ENCODE measurements around the gene VAT1L.

The VAT1L gene

DNA sequence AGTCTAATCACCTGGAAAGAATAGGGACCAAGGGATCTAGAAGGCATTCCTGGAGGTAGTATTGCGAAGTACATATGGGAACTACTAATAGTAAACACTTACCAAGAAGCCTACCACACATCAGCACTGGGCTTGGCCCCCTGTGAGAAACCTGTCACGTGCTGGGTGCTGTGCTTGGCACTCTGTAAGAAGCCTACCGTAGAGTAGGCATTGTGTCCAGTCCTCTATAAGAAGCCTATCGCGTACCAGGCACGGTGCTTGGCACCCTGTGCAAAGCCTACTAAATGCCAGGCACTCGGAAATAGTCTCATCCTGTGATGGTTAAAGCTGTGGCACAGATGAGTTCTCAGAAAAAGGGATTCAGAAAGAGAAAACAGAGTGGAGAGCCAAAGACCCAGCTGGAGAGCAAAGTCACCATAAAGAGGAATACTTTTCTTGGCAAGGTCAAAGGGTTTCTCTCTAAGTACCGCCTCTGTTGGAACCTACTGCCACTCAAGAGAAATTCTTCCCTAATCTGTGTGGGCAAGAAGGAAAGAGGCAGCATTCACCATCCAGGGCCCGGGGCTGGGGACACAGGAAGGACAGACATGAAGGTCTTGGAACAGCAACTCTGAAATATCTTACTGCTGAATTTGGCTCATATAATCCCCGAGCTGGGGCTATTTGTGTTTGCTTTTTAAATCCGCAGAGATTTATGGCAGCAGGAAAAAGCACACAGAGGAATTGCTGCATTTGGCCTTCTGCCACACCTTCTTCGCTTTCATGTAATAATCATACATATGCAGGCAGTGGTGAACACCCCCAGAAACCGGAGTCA, 81.8 kb downstream of the VAT1L start:
- no peak for DNase-seq (ENCODE audit: low read depth in 2 of 2)

DNA sequence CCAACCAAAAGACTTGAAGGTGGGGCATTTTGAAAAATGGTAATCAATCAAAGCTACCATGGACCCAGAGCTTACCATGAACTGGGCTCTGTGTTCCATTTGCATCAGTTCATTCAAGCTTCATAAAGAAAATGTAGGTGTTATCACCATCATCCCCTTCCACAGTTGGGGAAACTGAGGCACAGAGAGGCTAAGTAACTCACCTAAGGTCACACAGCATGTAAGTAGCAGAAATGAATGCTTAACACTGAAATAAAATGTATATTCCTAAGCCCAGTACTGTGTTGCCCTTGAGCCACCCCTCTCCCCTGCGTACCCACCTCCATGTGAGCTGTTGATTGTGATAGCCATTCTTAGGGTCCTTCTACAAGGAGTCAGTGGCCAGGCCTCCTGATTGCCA, 83.6 kb downstream of the VAT1L start:
- no peak for DNase-seq (ENCODE audit: low read depth in 2 of 2)

DNA sequence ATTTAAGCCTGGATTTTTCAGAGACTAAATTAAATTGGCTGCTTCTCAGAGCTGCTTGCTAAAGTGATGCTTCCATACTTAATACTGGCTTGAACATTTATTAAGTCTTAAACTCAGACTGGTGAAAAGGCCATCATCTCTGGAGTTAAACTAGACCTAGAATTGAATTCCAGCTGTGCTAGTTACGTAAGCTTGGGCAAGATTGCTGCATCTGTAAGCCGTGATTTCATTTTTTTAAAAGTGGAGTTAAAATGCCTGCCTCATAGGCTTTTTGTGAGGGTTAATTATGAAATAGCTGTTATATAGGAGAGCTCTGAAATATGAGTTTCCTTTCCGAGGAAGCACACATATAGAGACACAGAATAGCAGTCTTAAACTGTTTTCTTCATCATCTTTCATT, 84.7 kb downstream of the VAT1L start:
- DNase-seq (ENCODE audit: low read depth in 2 of 2): no peak

DNA sequence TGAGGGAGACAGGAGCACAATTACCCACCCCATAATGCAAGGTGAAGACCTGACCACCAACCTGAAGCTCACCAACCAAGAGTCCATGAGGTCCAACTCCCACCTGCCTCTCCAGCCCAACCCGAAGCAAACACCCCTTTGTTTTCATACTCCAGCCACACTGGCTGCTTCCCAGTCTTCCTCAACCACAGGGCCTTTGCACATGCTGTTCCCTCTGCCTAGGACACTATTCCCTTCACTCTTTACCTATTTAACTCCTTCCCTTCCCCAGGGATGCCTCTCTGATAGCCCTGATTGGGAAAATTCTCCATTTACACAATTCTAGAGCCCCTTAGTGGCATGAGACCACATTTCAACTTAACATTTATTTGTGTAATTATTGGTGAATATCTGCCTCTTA, 86.0 kb downstream of the VAT1L start:
- no peak for DNase-seq (ENCODE audit: low read depth in 2 of 2)

DNA sequence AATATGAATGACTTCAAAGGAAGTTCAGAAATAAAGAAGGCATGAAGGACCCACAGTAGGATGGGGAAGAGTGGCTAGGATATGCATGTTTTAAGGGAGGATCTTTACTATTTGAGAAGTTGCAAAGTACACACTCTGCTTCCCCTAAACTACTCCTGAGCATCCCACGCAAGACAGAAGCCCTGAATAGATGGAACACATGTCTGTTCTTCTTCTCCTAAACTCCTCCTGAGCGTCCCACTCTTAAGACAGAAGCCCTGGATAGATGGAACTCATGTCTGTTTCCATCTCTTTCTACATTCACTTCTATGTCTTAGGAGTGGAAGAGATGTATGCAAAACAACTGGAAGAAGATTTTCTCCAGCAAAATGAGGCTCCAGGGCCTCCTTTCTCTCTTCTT, 88.4 kb downstream of the VAT1L start:
- no peak for DNase-seq (ENCODE audit: low read depth in 2 of 2)

DNA sequence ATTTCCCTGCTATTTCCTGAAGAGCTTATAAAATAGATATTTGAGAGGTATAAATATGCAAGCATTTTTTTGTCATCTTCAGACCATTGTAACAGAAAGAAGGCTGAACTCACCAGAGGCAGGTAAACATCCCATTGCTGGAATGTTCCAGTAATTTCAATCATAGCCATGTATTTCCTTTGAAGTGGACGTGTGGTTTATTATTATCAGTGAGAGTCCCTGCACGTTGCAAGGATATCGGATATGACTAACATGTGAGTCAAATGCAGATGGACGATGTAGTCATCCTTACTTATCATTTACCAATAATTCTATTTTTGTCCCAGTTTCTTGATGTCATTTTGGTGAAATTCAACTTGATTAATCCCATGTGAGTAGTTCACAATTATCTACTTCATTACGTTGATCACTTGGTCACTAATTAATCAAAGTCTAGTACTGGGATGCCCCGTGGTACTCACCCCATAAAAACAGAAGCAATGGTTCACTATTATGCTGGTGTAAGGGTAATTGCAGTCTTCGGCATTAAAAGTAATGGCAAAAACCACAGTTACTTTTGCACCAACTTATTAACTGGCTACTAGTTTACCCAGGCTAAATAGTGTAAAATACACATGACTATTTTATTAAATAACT, 89.5 kb downstream of the VAT1L start:
- no peak for DNase-seq (ENCODE audit: low read depth in 2 of 2)

DNA sequence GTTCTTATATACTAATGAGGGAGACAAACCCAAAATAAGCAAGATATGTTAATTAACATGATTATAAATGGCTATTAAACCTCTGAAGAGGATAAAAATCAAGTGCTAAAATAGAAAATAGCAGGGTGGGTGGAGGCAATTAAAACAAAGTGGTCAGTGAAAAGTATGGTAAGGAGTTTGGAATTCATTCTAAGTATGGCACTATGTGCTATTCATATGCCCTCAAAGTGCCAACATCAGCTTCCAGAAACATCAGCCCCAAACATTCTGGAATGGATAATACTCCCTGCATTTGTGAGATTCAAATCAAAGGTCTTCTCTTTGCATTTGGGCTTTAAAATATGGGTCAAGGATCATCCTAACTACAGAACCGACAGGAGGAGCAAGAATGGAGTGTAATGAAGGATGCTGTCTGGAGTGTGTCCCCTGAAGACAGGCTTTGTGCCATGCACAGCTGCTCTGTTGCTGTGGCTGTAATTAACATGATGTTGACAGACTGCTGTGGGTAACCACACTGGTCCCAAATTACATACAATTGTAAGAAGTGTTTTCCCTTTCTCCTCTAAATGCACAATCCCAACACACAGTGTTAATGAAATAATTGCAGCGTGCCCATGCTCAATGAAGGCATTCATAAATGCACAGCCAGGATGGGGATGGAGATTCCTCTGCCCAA, 93.1 kb downstream of the VAT1L start:
- no peak for DNase-seq (ENCODE audit: low read depth in 2 of 2)

DNA sequence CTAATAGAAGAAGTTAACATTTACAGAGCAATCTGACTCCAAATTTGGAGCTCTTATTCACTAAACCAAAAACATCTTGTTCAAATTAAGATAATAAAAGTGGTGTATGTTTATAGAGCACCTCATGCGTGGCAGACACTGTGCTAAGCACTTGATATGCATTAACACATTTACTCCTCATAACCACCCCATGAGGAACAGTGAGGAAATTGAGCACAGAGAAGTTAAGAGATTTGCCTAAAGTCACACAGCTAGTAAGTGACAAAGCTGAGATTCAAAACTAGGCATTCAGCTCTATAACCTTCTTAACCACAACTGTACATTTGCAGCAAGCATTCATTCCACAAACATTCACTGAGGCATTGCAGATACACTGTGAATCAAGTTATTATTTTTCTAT, 94.0 kb downstream of the VAT1L start:
- DNase-seq (ENCODE audit: low read depth in 2 of 2): no peak

DNA sequence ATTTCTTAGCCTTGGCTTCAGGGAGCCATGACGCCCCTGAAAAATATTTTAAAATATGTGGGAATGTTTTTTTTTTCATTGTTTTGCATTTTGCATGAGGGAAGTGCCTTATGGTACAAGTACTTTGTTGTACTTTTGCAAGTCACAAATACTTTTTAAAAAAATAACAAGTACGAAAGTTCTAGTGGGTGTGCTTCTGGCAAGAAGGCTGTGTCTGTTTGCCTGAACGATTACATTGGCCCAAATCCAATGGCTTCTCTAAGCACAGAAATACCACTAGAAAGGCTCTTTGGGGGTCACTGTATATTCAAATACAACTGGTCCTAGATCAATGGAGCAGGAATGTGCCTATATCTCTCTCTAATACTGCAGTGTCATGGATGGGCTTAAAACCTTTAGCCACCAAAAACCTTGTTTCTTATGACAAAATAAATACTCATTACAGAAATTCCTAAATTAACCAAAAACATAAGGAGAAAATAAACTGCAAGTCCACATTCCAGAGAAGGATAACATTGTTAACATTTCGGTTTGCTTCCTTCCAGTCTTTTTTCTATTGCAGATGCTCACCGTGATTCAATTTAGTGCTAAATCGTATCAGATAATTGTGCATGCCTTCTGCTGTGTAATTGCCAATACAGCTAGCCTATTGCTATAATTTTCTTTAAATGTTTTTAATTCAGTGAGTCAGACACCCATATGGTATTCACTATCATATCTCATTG, 97.4 kb downstream of the VAT1L start:
- no peak for DNase-seq (ENCODE audit: low read depth in 2 of 2)

DNA sequence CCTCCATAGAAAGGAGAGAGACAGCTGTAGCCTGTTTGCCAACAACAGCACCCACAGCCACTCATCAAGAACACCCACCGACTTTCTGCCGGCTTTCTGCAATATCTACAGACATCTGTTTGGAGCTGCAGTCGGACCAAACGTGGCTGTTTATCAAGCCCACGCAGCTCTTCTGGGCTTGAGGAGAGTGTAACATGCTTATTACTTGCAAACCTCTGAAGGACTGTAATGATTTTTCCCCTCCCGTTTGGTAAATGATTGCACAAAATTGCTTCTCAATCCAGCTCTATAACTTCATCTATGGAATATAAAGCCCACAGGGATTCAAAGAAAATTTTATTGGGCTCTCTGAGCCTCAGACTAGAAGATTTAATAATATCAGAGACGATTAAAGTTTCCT, 100.5 kb downstream of the VAT1L start:
- DNase-seq (ENCODE audit: low read depth in 2 of 2): no peak

DNA sequence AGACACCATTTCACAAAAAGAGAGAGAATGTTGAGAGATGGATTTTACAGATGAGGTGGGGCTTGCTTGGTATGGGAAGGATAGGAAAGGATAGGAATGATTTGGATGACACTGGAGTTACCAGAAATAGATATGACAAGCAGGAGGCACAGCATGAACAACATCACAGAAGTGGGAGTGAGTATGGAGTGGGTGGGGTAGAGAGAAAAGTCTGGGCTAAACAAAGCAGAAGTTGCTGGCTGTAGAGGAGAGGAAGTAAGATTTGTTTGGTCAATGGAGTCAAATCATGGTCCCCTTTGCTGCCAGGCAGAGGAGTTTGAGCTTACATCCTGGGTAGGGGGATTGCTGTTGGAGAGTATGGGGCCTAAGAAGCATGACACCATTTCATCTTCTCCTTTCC, 101.7 kb downstream of the VAT1L start:
- DNase-seq (ENCODE audit: low read depth in 2 of 2): no peak

DNA sequence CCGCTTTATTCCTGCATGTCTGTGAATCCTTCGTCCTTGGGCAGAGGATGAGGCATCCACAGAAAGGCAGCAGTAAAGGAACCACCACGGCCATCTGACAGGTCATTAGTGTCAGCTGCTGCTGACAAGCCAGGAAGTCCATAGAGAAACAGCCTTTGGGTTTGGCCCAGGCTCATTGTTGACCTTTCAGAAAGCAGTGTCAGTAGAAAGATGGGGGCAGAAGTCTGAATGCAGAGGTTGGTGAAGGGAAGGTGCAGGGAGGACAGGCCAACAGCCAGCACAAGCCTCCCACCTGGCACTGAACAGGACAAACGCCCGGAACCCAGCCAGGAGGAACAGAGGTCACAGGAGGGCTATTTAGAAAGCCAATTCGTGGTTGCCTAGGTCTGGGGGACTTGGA, 105.8 kb downstream of the VAT1L start:
- DNase-seq (ENCODE audit: low read depth in 2 of 2): no peak

DNA sequence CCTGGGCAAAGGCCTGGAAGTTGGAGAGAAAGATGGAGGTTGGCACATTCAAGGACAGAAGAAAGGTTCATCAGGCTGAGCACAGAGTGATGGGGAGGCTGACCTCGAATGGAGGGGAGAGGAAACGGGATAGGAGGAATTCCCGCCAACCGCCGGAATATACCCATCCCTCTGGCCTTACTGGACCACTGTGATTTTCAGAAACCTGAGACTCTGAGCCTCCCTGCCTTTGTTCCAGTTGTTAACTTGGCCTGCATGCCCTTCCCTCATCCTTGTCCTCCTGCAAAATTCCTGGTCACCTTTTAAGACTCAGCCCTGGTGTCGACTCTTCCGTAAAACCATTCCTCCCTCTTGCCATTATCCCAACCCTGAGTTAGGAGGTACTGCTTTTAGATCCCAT, 107.6 kb downstream of the VAT1L start:
- DNase-seq (ENCODE audit: low read depth in 2 of 2): no peak

DNA sequence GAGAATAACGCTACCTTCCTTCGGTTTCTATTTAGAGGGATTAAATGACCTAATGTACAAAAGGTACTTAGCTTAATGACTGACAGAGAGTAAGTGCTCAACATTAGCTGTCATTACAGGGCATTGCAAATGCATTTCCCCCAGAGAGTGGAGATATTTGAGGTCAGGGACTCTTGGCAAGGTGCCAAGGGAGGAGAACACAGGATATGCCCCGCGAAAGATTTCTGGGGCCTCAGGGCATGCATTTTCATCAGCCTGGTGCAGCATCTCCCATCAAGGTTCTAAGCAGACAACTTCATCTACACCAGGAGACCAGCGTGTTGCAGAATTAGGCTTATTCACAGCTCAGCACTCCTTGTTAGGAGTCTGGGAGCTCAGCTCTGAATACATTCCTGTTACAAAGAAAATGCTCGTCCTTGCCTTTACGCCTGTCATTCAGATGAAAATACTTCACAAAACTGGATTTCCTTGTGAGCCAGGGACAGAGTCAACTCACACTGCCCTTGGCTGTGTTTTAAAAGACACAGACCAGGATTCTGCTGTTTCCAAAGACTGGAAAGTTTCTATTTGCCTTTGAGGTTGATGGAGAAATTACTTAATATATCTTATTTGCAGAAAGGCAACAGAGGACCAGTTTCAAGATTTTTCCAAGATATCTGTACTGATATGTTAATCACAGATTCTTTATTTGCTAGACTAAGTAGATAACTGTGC, 108.2 kb downstream of the VAT1L start:
- no peak for DNase-seq (ENCODE audit: low read depth in 2 of 2)

DNA sequence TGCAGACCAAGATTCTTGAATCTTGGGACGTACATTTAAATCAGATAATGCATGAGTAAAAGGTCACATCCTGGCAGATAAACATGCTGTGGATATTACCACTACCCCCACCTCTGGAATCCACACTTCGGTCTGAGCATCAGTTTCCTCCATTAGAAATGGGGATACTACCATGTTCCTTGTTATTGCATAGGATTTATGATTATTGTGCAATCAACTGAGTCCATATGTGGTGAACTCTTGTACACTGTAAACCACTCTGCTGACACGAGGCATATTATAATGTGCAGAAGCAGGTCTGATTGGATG, 108.7 kb downstream of the VAT1L start:
- DNase-seq (ENCODE audit: low read depth in 2 of 2): no peak

DNA sequence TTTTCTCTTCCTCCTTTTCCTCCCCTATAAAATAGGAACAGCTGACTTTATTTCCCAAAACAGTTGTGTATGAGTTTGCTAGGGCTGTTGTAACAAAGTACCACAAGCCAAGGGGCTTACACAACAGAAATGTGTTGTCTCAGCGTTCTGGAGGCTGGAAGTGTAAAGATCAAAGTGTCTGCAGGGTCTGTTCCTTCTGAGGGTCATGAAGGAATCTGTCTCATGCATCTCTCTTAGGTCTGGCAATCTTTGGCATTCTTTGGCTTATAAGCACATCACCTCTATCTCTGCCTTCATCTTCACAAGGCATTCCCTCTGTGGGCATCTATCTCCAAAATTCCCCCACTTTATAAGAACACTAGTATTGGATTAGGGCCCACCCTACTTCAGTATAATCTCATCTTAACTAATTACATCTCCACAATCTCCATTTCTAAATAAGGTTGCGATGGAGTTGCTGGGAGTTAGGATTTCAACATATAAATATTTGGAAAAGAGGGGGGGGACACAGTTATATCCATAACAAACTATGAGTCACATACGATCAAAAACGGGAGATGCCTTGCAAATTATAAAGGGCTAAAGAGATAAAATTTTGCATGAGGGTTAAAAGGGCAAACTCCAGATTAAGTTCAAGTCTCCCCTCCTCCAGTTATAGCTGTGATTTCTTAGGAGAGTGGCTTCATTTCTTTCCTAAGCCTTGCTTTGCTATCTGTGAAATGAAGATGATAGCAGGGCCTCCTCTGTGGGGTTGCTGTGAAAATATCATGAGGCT, 109.7 kb downstream of the VAT1L start:
- no peak for DNase-seq (ENCODE audit: low read depth in 2 of 2)

DNA sequence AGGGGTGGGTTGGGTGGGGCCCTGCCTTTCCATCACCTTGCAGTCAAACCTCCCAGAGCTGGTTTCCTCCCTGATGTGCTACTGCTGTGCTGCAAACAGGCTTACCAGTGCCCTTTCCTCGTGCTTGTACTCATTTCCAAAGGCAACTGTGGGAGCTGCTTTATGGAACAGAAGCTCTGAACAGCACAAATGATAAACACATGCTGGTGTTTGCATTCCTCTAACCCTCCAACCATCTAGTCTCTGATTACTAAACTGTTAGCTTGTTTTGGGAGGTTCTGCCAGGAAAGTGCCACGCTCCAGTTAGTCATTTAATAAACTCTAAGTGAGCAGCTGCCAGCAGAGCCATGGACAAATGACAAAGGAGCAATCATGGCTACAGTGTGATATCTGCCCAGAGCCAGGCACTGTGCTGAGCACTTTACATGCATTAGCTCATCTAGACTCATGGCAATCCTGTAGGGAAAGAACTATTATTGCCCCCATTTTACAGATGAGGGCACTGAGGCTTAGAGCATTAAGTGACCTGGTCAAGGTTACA, 110.4 kb downstream of the VAT1L start:
- DNase-seq (ENCODE audit: low read depth in 2 of 2): no peak

DNA sequence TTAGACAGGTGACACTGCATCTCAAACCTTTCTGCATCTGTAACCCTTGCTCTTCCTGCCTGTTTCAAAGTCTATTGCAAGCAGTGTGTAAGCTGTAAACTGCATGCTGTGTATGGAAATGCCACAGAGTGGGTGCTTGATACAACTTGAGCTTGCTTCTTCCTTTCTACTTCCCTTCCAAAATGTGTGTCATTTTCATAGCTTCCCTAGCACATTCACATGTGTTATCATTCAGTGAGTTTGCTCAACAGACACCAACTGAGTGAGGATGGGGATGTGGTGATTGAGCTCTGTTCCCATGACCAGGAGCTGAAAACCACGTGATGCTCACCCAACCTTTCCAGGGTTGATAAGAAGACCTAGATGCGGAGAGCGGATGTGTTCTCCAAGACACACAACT, 111.1 kb downstream of the VAT1L start:
- DNase-seq (ENCODE audit: low read depth in 2 of 2): no peak

DNA sequence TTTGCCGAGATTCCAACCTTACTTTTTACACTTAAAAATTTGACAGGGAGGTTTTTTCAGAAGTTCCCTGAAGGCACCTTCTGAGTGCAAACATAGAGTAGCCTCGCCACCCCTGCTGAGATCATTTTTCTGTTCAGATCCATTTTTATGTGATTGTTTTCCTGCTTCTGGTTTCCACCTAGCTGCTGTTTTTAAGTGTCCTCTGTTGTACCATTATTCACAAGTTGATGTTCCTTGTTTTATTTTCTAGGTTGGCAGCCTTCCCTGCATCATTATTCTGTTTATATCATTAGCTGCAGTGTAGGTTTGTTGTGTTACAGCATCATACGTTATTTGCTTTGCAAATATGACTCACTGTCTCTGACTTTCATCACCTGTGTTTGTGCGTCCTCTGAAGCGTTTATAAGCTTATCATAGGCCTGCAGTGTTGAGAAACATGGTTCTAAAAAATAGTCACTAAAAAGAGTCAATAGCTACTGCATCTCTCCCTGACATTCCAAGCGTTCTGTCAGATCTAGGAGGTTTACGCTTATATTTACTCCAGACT, 117.1 kb downstream of the VAT1L start:
- no peak for DNase-seq (ENCODE audit: low read depth in 2 of 2)

DNA sequence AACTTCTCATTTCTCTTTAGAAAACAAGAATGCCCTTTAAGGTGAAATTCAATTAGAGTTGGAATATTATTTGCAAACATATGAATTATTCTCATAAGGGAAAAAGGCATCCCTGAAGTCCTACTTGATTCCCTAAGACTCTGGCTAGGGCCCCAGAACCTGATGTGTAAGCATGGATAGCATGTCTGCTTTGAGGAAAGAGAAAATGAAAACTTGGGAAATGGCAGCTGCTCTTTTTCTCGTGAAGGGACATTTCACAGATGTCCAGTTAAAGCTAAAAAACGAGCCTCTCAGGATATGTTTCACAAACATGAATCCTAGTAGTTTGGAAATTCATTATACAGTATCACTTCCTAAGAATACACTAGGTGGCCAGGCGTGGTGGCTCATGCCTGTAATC, 121.7 kb downstream of the VAT1L start:
- DNase-seq (ENCODE audit: low read depth in 2 of 2): no peak

DNA sequence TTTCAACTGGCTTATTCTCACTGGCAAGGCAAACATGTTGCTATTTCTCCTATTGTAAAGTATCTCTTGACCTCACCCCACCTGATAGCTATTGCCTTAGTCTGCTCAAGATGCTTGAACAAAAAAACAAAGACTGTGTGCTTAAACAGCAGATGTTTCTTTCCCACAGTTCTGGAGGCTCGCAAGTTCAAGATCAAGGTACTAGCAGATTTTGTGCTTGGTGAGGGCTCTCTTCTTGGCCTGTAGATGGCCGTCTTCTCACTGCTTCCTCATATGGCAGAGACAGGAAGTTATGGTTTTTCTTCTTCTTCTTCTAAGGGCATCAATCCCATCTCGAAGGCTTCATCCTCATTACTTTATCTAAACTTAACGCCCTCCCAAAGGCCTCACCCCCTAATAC, 124.3 kb downstream of the VAT1L start:
- no peak for DNase-seq (ENCODE audit: low read depth in 2 of 2)
